HG03378 (cell line): ENCODE measurements around the gene SBF1.

Experiments used
- ATAC-seq: cut with Tn5 transposase; IDR thresholded peaks from one replicate; pipeline ENCODE4 v1.9.1; 2021; ENCODE audit warnings: mild to moderate bottlenecking, moderate library complexity; ENCODE audit not compliant: unreplicated experiment

SBF1 gene

GRCh38 chr22:50469377-50470305, 5.2 kb downstream of the SBF1 start:
- ATAC-seq: peak; percentile 36

DNA sequence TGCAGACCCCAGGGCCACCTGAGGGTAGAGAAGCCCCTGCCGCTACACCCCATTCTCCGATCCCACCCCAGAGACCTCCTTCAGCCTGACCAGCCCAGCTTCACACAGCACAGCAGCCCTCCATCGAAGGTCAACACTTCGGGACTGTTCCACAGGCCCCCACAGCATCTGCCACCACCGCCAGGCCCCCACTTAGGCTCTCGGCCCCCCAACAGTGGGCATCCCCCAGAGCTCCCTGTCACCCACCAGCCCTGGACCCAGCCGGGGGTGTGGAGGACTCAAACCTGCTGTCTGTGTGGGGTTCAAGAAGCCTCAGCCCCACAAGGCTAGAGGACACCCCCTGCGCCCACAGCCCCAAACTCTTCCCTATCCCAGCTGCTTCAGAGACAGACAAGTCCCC, 6.2 kb downstream of the SBF1 start:
- ATAC-seq: no peak

- no peak for ATAC-seq
Measured at GRCh38 chr22:50467773-50468440, 6.9 kb downstream of the SBF1 start.

DNA sequence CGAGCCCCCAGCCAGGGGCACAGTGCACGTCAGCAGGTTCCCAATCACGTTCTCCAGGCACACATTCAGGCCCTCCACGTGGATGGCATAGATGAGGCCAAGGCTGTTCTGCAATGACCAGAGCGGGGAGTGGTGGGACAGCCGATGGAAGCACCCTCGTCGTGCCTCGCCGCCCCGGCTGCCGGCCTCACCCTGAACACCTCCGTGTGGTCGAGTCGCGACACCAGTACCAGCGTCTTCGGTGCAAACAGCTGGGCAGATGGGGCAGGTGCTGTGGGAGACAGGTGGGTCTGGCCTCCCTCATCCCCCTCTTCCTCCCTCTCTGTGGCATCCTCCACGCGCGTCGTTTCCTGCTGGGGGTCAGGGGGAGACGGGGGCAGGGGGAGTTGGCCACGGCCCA, 7.5 kb downstream of the SBF1 start:
- no peak for ATAC-seq

- no peak for ATAC-seq
Measured at GRCh38 chr22:50465066-50465930, 9.5 kb downstream of the SBF1 start.

- ATAC-seq: no peak
Measured at GRCh38 chr22:50464451-50464850, 10.4 kb downstream of the SBF1 start.

DNA sequence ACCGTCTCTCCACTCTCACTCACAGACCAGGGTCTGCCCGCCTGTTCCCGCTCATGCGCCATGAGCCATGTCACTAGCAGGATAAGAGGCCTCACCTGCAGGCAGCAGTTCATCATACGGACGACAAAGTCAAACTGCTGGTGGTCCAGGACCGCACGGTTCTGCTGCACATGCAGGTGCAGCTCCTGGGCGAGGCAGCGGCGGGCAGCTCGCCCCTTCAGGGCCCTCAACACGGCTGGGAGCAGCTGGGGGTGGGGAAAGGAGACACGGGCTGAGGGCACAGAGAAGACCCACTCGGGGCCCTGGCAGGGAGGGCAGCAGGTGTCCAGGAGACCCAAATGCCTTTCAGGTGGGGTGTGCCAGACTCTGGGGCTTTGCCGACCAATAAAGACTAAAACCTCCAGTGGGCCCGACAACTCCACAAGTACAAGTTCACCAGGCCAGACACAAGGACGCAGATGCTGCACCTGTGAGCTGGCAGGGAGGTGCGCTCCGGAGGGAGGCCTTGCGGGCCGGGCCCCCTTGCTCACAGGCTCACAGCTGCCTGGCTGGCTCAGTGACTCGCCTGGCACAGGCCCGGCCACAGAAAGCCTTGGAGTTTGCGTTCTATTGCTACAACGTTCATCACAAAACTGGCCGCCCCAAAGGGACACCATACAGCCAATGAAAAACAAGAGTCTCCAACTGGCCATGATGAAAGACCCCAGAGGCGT, 11.5 kb downstream of the SBF1 start:
- ATAC-seq: no peak

DNA sequence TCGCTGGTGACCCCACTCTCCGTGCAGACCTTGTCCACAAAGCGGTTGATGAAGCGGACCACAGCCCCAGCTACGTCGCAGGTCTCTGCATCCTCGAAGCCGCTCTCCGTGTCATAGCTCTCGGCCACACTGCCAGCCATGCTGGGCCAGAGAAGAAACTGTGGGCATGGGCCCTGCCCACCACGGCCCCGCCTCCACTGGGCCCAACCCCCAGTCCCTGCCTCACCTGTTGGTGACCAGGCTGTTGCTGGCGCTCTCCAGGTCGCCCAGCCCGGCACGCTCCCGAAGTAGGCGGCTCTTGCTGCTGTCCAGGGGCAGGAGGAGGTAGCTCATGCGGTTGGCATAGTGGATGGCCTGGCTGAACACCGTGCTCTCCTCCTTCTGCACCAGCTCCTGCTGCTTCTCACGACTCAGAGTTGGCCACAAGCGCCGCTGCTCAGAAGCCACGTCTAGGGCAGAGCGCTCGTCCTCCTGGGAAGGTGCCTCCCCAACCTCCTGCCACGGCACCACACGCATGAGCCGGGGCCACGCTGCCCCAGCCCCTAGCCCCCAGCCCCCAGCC, 12.8 kb downstream of the SBF1 start:
- no peak for ATAC-seq

DNA sequence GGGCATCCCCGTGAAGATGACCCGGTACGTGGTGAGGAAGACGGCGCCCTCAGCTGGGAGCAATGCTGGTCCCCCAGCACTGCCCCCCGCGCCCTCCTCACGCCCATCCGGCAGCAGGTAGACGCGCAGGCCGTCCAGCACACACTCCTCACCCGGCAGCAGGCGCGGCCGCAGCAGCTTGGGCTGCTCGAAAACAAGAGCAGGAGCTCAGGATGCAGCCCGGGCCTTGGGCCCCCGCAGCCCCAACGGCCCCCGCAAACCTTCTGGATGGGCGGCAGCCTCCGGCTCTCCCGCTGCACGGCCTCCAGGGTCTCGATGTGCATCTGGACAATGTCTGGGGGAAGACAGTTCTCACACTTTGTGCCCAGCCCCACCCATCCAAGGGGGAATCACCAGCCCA, 13.3 kb downstream of the SBF1 start:
- ATAC-seq: no peak

DNA sequence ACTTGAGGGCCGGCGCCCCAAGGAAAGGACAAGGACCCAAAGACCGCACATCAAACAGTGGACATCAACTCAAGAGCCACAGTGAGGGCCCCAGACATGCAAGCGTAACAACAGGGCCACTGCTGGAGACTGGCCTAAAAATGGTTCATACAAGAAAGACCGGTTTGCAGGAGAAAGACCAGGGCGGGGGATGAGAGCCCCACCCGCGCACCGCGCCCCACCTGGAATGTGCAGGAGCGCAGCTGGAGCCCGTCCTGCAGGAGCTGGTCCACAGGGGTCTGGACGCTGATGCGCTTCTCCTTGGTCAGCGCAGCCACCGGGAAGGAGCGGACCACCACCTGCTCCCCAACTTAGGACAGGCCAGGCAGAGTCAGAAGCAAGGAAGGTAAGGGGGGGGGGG, 13.9 kb downstream of the SBF1 start:
- no peak for ATAC-seq

DNA sequence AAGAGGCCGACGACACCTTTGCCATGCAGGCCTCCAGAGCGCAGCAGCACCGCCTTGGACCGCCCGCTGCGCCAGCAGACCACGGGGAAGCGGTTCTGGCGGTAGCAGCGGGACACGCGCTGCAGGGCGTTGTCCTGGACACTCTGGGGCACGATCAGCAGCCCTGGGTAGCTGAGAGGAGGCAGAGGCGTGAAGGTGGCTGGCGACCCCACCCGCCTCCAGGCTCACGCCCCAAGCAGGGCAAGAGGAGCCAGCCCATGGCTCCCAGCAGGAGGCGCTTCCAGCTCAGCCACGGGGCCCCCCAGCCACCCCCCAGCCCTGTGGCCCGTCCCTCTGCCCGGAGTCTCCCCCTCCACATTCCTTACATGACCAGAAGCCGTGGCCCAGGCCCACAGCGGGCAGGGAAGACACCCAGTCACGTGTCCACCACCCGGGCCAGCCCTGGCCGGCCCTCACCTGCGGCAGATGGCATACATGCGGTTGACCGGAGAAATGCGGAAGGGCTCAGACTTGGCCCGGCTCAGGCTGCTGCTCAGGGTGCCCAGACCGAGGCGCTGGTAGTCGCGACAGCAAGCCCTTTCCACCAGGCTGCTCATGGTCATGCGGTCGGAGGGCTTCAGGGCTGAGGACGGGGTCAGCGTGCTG, 15.2 kb downstream of the SBF1 start:
- no peak for ATAC-seq

DNA sequence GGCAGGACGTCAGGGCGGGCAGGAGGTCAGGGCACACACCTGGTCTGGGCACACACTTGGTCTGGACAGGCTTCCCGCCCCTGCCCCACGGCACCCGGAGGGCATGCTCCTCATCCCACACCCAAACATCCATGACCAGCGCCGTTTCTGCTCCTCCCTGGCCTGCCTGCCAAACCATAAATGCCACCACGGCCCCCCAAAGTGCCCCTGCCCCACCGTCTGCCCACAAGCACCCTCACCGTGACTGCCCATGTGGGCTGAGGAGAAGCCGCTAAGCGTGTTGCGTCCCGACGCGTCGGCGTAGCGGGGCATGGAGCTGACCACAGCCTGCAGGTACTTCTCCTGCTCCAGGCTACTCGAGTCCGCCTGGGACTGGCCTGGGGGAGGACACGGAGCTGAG, 15.8 kb downstream of the SBF1 start:
- no peak for ATAC-seq

GRCh38 chr22:50456466-50457234, 18.2 kb downstream of the SBF1 start:
- ATAC-seq: no peak

DNA sequence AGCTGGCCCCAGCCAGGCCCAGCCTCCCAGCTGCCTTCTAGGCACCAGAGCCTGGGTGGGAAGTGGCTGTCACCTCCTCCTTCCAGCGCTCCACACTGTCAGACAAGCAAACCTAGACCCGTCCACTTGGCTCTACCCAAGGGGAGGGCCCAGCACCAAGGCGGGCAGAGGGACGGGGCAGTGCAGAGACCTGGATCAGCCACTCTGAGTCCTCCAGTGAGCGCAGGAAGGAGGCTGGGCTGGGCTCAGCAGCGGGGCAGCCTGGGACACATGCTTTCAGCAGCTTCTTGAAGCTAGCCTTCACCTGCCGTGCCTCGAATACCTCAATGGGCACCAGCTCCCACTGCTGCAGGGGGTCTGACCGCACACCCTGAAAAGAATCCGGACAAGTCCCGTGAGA, 18.8 kb downstream of the SBF1 start:
- no peak for ATAC-seq

DNA sequence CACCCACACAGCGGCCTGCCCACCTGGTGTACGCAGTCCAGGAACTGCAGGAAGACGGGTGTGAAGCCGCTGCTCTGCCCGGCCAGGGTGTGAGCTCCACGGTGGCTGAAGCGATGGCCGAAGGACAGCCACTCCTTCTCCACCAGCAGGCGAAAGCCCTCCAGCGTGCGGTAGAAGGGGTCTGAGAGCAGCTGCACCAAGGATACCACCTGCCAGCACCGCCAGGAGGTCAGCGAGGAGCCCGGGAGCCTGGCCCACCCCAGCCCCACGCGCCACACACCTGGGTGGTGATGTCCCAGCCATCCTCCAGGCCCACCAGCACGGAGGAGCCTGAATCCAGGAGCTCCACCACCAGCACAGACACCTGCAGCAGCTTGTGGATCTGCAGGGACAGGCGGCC, 19.6 kb downstream of the SBF1 start:
- no peak for ATAC-seq

GRCh38 chr22:50454556-50455075, 20.2 kb downstream of the SBF1 start:
- ATAC-seq: no peak

- no peak for ATAC-seq
Measured at GRCh38 chr22:50452649-50453048, 22.2 kb downstream of the SBF1 start.

- ATAC-seq: no peak
Measured at GRCh38 chr22:50447576-50448551, 27.0 kb downstream of the SBF1 start.
